H1 (cell line): ENCODE results near the gene EDEM1. TPM values are rescaled to one million over a fixed set of nuclear protein-coding genes. Genes with fewer than 3 reads are reported as not detected.

Experiments used
- CHD1 ChIP-seq: IDR thresholded peaks from 2 replicates; pipeline ENCODE4 v1.6.1; 2012; ENCODE audit warnings: low read depth, low read length, improper control_type of control experiment
- RFX5 ChIP-seq: IDR thresholded peaks from 2 replicates; pipeline ENCODE4 v1.6.1; 2011; ENCODE audit warnings: low read depth, low read length, improper control_type of control experiment, borderline replicate concordance
- SAP30 ChIP-seq: fragments of 300-600 bp; sonication (generic); IDR thresholded peaks from 2 replicates; pipeline ENCODE4 v1.7.1; 2012; ENCODE audit warnings: low read length, moderate library complexity, mild to moderate bottlenecking, inconsistent platforms; ENCODE audit not compliant: insufficient read depth, insufficient replicate concordance
- polyA plus RNA-seq, 7 experiments: library from polyadenylated mRNA; depleted of rRNA in 3 of 7; stranded (reverse) in 5 of 7; unstranded in 2 of 7; fragments of >200 nt in 5 of 7; fragments of 200-250 nt in 2 of 7; gene quantifications; 1 replicate in 5 of 7; 2 replicates in 1 of 7; 4 replicates in 1 of 7; pipeline versions ENCODE4 v1.2.1 to v1.2.3, GENCODE V29; 2011 to 2013; ENCODE audit warnings: missing spikeins in 2 of 7, mixed read lengths in 2 of 7
- total RNA-seq: library from RNA; stranded (reverse); fragmentation: NEBNext Ultra II Directional; extraction: Animal tissue kit (Norgen Biotek cat#: 25700); gene quantifications from 2 replicates; pipeline ENCODE4 v1.2.1, GENCODE V29; 2021

The EDEM1 gene
- total and polyA plus RNA-seq, 2 of the 8 experiments (the other 6 are each of a cell fraction or from before 2014, with no cell fraction given) = 4.8 to 16.4 TPM

- TF ChIP-seq CHD1 = no peak
- no peak for TF ChIP-seq SAP30
- no peak for TF ChIP-seq RFX5
Measured at GRCh38 chr3:5151586-5151985, 35.9 kb upstream of the EDEM1 start (continued).
